HEK293 (cell line): Measurements from ENCODE around the gene TNFAIP8L2.

Experiments used
- EGR2 ChIP-seq: fragments of 450-650 bp; formaldehyde crosslinking; IDR thresholded peaks from 2 replicates; pipeline ENCODE4 v1.5.1; 2016; ENCODE audit warnings: low read depth, missing biosample characterization, missing genetic modification characterization
- HOXD13 ChIP-seq: sonication (generic); formaldehyde crosslinking; IDR thresholded peaks from 2 replicates; pipeline ENCODE4 v1.8.0; 2022; ENCODE audit warnings: missing genetic modification reagents, borderline replicate concordance
- IKZF3 ChIP-seq: fragments of 450-650 bp; IDR thresholded peaks from 2 replicates; pipeline ENCODE4 v1.5.0; 2018; ENCODE audit warnings: missing biosample characterization, mild to moderate bottlenecking, missing genetic modification characterization, moderate library complexity
- KLF10 ChIP-seq: fragments of 450-650 bp; IDR thresholded peaks from 2 replicates; pipeline ENCODE4 v1.5.1; 2018; ENCODE audit warnings: missing biosample characterization, mild to moderate bottlenecking, missing genetic modification characterization
- OVOL3 ChIP-seq: fragments of 450-650 bp; formaldehyde crosslinking; IDR thresholded peaks from 2 replicates; pipeline ENCODE4 v1.5.1; 2016; ENCODE audit warnings: missing biosample characterization, missing genetic modification characterization
- ZBTB1 ChIP-seq: fragments of 450-650 bp; formaldehyde crosslinking; IDR thresholded peaks from 2 replicates; pipeline ENCODE4 v1.5.1; 2016; ENCODE audit warnings: missing biosample characterization, missing genetic modification characterization
- ZBTB17 ChIP-seq: fragments of 450-650 bp; formaldehyde crosslinking; IDR thresholded peaks from 2 replicates; pipeline ENCODE4 v1.5.1; 2016; ENCODE audit warnings: missing biosample characterization, missing genetic modification characterization
- ZIC2 ChIP-seq: fragments of 450-650 bp; formaldehyde crosslinking; IDR thresholded peaks from 2 replicates; pipeline ENCODE4 v1.5.1; 2016; ENCODE audit warnings: missing biosample characterization, missing genetic modification characterization
- ZNF146 ChIP-seq: fragments of 450-650 bp; formaldehyde crosslinking; IDR thresholded peaks from 2 replicates; pipeline ENCODE4 v1.5.1; 2016; ENCODE audit warnings: missing biosample characterization, missing genetic modification characterization
- ZNF174 ChIP-seq: fragments of 450-650 bp; formaldehyde crosslinking; IDR thresholded peaks from 2 replicates; pipeline ENCODE4 v1.5.0; 2017; ENCODE audit warnings: missing biosample characterization, mild to moderate bottlenecking, missing genetic modification characterization
- ZNF202 ChIP-seq: fragments of 450-650 bp; formaldehyde crosslinking; IDR thresholded peaks from 2 replicates; pipeline ENCODE4 v1.5.1; 2016; ENCODE audit warnings: missing biosample characterization, missing genetic modification characterization, borderline replicate concordance
- ZNF211 ChIP-seq: fragments of 450-650 bp; formaldehyde crosslinking; IDR thresholded peaks from 2 replicates; pipeline ENCODE4 v1.5.1; 2016; ENCODE audit warnings: low read depth, missing biosample characterization, missing genetic modification characterization
- ZNF423 ChIP-seq: fragments of 450-650 bp; formaldehyde crosslinking; IDR thresholded peaks from 2 replicates; pipeline ENCODE4 v1.5.1; 2016; ENCODE audit warnings: missing biosample characterization, missing genetic modification characterization
- ZNF433 ChIP-seq: fragments of 450-650 bp; formaldehyde crosslinking; IDR thresholded peaks from 2 replicates; pipeline ENCODE4 v1.5.1; 2016; ENCODE audit warnings: missing biosample characterization, missing genetic modification characterization, low read depth
- ZNF560 ChIP-seq: fragments of 450-650 bp; formaldehyde crosslinking; IDR thresholded peaks from 2 replicates; pipeline ENCODE4 v1.5.1; 2017; ENCODE audit warnings: missing biosample characterization, missing genetic modification characterization, borderline replicate concordance
- ZNF610 ChIP-seq: fragments of 450-650 bp; formaldehyde crosslinking; IDR thresholded peaks from 2 replicates; pipeline ENCODE4 v1.5.1; 2016; ENCODE audit warnings: missing biosample characterization, missing genetic modification characterization, borderline replicate concordance
- ZNF670 ChIP-seq: fragments of 450-650 bp; formaldehyde crosslinking; IDR thresholded peaks from 2 replicates; pipeline ENCODE4 v1.5.1; 2016; ENCODE audit warnings: missing biosample characterization, missing genetic modification characterization, low read depth
- ZNF701 ChIP-seq: fragments of 450-650 bp; formaldehyde crosslinking; IDR thresholded peaks from 2 replicates; pipeline ENCODE4 v1.5.1; 2016; ENCODE audit warnings: missing biosample characterization, missing genetic modification characterization
- ZNF76 ChIP-seq: fragments of 450-650 bp; formaldehyde crosslinking; IDR thresholded peaks from 2 replicates; pipeline ENCODE4; 2016; ENCODE audit warnings: low read depth, missing biosample characterization, missing genetic modification characterization, borderline replicate concordance
- ZNF792 ChIP-seq: fragments of 450-650 bp; formaldehyde crosslinking; IDR thresholded peaks from 2 replicates; pipeline ENCODE4 v1.5.1; 2016; ENCODE audit warnings: missing biosample characterization, missing genetic modification characterization
- ZSCAN16 ChIP-seq: fragments of 450-650 bp; formaldehyde crosslinking; IDR thresholded peaks from 2 replicates; pipeline ENCODE4 v1.5.1; 2016; ENCODE audit warnings: missing biosample characterization, missing genetic modification characterization
- TF ChIP-seq, protein P1 (sequence below): fragments of 450-650 bp; formaldehyde crosslinking; IDR thresholded peaks from 2 replicates; pipeline ENCODE4 v1.5.1; 2016; ENCODE audit warnings: missing biosample characterization, missing genetic modification characterization, borderline replicate concordance
- TF ChIP-seq, protein P2 (sequence below): fragments of 450-650 bp; formaldehyde crosslinking; IDR thresholded peaks from 2 replicates; pipeline ENCODE4 v1.5.1; 2016; ENCODE audit warnings: missing biosample characterization, missing genetic modification characterization
- TF ChIP-seq, protein P3 (sequence below): fragments of 450-650 bp; formaldehyde crosslinking; IDR thresholded peaks from 2 replicates; pipeline ENCODE4 v1.5.1; 2017; ENCODE audit warnings: missing biosample characterization, mild to moderate bottlenecking, missing genetic modification characterization, moderate library complexity
- TF ChIP-seq, protein P4 (sequence below): fragments of 450-650 bp; formaldehyde crosslinking; IDR thresholded peaks from 2 replicates; pipeline ENCODE4 v1.5.1; 2016; ENCODE audit warnings: missing biosample characterization, missing genetic modification characterization
- TF ChIP-seq, protein P5 (sequence below): fragments of 450-650 bp; formaldehyde crosslinking; IDR thresholded peaks from 2 replicates; pipeline ENCODE4 v1.5.1; 2016; ENCODE audit warnings: missing biosample characterization, missing genetic modification characterization
- TF ChIP-seq, protein P6 (sequence below): fragments of 450-650 bp; formaldehyde crosslinking; IDR thresholded peaks from 2 replicates; pipeline ENCODE4 v1.5.1; 2016; ENCODE audit warnings: missing biosample characterization, missing genetic modification characterization
- TF ChIP-seq, protein P7 (sequence below): fragments of 450-650 bp; formaldehyde crosslinking; IDR thresholded peaks from 2 replicates; pipeline ENCODE4 v1.5.1; 2017; ENCODE audit warnings: missing biosample characterization, missing genetic modification characterization

The TNFAIP8L2 gene

DNA sequence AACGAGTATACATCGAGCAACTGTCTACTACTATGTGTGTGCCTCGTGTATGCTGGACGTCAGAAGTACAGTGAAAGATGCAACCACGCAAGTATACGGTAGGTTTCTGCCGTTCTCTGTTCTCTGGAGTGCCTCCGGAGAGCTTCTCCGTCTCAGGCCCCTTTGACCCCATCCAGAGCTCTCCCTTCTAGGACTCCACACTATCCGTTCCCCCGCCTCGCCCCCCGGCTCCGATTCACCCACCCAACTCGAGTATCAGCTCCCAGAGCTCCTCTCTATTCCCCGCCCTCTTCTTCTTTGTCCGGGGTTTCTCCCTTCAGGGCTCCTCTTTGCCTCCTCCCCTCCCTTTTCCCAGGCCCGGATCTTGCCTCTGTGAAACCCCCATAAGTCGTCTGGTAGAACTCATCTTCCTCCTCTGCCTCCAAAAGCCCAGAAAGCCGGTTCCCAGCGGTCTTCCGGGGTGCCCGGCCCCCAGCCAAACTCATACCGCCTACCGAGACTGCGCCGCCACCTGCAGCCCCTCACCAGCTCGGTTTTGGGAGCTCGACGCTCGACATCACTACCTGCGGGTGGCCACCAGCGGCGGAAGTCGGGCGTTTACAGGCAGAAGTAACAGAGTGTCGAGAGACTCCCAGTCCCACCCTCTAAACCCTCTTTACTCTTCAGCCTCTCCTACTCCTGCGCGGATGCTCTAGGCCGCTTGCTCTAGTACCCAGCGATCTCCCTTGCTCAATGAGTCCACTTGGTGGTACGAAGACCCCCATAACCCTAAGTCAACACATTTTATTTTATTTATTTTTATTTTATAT, 33.4 kb downstream of the TNFAIP8L2 start, which contains the start of gene VPS72 (continued):
- 0 out of 2 replicates have a peak, but pooled peaks have one; percentile 13 for TF ChIP-seq ZNF792 (tag by site-specific recombination)
- no peak for TF ChIP-seq ZNF174
- TF ChIP-seq, protein P1, sequence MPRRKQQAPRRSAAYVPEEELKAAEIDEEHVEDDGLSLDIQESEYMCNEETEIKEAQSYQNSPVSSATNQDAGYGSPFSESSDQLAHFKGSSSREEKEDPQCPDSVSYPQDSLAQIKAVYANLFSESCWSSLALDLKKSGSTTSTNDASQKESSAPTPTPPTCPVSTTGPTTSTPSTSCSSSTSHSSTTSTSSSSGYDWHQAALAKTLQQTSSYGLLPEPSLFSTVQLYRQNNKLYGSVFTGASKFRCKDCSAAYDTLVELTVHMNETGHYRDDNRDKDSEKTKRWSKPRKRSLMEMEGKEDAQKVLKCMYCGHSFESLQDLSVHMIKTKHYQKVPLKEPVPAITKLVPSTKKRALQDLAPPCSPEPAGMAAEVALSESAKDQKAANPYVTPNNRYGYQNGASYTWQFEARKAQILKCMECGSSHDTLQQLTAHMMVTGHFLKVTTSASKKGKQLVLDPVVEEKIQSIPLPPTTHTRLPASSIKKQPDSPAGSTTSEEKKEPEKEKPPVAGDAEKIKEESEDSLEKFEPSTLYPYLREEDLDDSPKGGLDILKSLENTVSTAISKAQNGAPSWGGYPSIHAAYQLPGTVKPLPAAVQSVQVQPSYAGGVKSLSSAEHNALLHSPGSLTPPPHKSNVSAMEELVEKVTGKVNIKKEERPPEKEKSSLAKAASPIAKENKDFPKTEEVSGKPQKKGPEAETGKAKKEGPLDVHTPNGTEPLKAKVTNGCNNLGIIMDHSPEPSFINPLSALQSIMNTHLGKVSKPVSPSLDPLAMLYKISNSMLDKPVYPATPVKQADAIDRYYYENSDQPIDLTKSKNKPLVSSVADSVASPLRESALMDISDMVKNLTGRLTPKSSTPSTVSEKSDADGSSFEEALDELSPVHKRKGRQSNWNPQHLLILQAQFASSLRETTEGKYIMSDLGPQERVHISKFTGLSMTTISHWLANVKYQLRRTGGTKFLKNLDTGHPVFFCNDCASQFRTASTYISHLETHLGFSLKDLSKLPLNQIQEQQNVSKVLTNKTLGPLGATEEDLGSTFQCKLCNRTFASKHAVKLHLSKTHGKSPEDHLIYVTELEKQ (tag by site-specific recombination), result no peak
- TF ChIP-seq ZNF146 (tag by site-specific recombination), result no peak
- no peak for TF ChIP-seq ZNF202
- 0 out of 2 replicates have a peak, but pooled peaks have one; percentile 42 for TF ChIP-seq OVOL3 (tag by site-specific recombination)
- TF ChIP-seq, protein P2, sequence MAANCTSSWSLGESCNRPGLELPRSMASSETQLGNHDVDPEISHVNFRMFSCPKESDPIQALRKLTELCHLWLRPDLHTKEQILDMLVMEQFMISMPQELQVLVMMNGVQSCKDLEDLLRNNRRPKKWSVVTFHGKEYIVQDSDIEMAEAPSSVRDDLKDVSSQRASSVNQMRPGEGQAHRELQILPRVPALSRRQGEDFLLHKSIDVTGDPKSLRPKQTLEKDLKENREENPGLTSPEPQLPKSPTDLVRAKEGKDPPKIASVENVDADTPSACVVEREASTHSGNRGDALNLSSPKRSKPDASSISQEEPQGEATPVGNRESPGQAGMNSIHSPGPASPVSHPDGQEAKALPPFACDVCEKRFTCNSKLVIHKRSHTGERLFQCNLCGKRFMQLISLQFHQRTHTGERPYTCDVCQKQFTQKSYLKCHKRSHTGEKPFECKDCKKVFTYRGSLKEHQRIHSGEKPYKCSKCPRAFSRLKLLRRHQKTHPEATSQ (tag by site-specific recombination), result 0 out of 2 replicates have a peak, but pooled peaks have one; percentile 25
- peak; percentile 100 for TF ChIP-seq ZBTB17
- TF ChIP-seq IKZF3 (tag by site-specific recombination), result no peak; the same call in 1 of the 2 replicates
- no peak for TF ChIP-seq ZNF560 (tag by site-specific recombination)
- TF ChIP-seq ZNF423, result peak; percentile 98
- TF ChIP-seq, protein P3, sequence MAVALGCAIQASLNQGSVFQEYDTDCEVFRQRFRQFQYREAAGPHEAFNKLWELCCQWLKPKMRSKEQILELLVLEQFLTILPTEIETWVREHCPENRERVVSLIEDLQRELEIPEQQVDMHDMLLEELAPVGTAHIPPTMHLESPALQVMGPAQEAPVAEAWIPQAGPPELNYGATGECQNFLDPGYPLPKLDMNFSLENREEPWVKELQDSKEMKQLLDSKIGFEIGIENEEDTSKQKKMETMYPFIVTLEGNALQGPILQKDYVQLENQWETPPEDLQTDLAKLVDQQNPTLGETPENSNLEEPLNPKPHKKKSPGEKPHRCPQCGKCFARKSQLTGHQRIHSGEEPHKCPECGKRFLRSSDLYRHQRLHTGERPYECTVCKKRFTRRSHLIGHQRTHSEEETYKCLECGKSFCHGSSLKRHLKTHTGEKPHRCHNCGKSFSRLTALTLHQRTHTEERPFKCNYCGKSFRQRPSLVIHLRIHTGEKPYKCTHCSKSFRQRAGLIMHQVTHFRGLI (tag by site-specific recombination), result peak; percentile 51; the same call in 1 of the 2 replicates
- TF ChIP-seq HOXD13 (CRISPR knock-in tag), result no peak
- no peak for TF ChIP-seq ZNF610 (tag by site-specific recombination)
- TF ChIP-seq ZNF670, result no peak
- TF ChIP-seq KLF10 (tag by site-specific recombination), result peak; percentile 74; the same call in 1 of the 2 replicates
- TF ChIP-seq ZIC2 (tag by site-specific recombination), result peak; percentile 78
- TF ChIP-seq, protein P4, sequence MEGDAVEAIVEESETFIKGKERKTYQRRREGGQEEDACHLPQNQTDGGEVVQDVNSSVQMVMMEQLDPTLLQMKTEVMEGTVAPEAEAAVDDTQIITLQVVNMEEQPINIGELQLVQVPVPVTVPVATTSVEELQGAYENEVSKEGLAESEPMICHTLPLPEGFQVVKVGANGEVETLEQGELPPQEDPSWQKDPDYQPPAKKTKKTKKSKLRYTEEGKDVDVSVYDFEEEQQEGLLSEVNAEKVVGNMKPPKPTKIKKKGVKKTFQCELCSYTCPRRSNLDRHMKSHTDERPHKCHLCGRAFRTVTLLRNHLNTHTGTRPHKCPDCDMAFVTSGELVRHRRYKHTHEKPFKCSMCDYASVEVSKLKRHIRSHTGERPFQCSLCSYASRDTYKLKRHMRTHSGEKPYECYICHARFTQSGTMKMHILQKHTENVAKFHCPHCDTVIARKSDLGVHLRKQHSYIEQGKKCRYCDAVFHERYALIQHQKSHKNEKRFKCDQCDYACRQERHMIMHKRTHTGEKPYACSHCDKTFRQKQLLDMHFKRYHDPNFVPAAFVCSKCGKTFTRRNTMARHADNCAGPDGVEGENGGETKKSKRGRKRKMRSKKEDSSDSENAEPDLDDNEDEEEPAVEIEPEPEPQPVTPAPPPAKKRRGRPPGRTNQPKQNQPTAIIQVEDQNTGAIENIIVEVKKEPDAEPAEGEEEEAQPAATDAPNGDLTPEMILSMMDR (tag by site-specific recombination), result peak; percentile 48
- no peak for TF ChIP-seq ZSCAN16 (tag by site-specific recombination)
- TF ChIP-seq, protein P5, sequence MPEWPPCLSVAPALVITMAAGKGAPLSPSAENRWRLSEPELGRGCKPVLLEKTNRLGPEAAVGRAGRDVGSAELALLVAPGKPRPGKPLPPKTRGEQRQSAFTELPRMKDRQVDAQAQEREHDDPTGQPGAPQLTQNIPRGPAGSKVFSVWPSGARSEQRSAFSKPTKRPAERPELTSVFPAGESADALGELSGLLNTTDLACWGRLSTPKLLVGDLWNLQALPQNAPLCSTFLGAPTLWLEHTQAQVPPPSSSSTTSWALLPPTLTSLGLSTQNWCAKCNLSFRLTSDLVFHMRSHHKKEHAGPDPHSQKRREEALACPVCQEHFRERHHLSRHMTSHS, result no peak
- TF ChIP-seq ZNF211 (tag by site-specific recombination), result no peak
- TF ChIP-seq ZNF433 (tag by site-specific recombination), result no peak
- TF ChIP-seq, protein P6, sequence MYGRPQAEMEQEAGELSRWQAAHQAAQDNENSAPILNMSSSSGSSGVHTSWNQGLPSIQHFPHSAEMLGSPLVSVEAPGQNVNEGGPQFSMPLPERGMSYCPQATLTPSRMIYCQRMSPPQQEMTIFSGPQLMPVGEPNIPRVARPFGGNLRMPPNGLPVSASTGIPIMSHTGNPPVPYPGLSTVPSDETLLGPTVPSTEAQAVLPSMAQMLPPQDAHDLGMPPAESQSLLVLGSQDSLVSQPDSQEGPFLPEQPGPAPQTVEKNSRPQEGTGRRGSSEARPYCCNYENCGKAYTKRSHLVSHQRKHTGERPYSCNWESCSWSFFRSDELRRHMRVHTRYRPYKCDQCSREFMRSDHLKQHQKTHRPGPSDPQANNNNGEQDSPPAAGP, result peak; percentile 91
- TF ChIP-seq ZNF701, result no peak
- TF ChIP-seq, protein P7, sequence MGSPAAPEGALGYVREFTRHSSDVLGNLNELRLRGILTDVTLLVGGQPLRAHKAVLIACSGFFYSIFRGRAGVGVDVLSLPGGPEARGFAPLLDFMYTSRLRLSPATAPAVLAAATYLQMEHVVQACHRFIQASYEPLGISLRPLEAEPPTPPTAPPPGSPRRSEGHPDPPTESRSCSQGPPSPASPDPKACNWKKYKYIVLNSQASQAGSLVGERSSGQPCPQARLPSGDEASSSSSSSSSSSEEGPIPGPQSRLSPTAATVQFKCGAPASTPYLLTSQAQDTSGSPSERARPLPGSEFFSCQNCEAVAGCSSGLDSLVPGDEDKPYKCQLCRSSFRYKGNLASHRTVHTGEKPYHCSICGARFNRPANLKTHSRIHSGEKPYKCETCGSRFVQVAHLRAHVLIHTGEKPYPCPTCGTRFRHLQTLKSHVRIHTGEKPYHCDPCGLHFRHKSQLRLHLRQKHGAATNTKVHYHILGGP, result no peak
- TF ChIP-seq ZNF76 (tag by site-specific recombination), result peak; percentile 89
- TF ChIP-seq ZBTB1 (tag by site-specific recombination), result no peak
- no peak for TF ChIP-seq EGR2
